HG03280 (cell line): Measurements from ENCODE around the gene CCNB2.

Source experiments
- ATAC-seq: cut with Tn5 transposase; IDR thresholded peaks from one replicate; pipeline ENCODE4 v1.9.1; 2021; ENCODE audit warnings: mild to moderate bottlenecking, moderate library complexity; ENCODE audit not compliant: unreplicated experiment

The CCNB2 gene

DNA sequence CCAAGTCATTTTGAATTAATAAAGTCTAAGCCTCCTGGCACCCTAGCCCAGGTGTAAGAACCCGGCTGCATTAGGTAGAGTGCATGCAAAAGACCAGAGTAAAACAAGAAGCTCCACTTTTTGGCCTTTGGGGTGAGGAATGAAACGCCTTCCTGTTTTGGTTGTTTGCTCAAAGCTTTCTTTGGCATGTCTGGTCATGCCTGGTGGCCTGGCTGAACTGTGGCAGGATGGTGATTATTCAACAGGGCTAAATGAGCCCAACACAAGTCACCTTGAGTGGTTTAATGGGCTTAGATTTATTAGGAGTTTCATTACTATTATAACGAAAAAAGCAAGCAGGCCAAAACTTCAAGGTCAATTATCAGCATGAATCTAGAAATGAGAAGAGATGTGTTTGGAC, 60.8 kb downstream of the CCNB2 start:
- ATAC-seq, result no peak

DNA sequence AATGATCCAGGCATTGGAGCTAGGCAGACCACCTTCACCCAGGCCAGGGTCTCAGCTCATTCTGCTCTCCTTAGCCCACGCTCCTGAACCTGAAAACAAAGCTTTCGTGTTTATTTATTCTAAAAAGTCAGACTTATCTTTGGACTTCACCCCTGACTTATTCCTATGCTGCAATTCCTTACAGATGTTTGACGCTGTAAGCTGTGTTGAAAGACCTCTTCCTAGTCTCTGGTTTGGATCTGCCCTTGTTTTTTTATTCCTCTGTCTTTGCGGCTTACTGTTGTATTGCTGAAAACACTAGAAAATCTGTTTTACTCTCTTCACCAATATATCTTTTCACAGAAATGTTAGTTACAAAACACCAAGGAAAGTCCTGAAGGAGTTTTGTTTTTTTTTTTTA, 61.2 kb downstream of the CCNB2 start:
- no peak for ATAC-seq

DNA sequence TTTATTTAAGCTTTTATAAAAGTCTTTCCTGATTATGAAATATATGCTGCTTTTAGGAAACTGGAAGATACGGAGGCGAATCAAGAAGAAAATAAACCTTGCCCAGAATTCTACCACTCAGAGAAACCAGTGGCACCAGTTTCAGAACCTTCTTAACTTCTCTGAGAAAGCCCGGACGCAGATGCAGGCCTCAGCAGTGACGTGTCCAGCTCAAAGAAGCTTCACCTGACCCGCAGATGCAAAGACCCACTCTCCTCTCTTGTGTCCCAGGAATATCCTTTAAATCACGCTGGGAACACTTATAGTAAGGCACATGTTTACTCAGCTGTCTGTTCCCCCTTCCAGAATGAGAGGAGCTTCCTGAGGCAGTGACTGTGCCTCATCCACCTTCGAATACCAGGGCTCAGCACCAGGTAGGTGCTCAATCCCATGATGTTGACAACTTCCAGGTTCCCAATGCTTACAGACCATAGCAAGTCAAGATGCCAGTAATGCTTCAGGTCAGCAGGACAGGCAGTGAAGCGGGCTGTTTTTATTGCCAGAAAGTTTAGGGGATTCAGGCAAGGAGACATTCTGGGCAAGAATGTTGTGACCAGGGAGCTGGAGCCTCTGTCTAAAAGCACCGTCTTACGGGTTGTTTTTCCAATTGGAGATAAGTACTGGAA, 61.8 kb downstream of the CCNB2 start:
- no peak for ATAC-seq

DNA sequence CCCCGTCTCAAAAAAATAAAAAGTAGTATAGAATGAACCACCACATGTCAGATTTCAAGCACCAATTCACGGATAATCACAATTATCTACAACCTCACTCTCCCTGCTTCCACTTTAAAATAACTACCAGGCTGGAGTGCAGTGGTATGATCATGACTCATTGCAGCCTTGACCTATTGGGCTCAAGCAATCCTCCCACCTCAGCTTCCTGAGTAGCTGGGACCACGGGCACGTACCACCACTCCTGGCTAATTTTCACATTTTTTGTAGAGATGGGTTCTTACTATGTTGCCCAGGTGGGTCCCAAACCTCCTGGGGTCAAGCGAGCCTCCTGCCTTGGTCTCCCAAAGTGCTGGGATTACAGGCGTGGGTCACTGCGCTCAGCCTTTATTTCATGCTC, 63.6 kb downstream of the CCNB2 start:
- ATAC-seq, result no peak

DNA sequence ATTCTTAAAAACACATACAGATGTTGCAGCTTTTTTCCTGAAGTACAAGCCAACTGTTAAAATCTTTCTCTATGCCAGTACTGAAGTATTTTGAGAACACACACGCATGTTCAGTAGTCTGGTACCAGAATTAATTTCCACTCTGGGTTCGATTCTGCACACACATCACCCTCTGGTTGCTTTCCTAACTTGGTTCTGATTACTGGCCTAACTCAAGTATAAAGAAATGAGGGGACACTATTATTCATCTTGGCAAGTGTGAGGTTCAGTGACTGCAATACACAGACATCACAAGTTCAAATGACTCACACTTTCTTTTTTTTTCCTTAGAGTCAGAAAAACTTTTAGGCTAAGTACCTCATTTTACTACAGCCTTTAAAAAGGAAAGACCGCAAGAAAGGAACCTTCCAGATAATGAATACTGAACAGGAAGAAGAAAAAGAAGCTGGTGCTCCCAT, 64.3 kb downstream of the CCNB2 start:
- ATAC-seq, result no peak

DNA sequence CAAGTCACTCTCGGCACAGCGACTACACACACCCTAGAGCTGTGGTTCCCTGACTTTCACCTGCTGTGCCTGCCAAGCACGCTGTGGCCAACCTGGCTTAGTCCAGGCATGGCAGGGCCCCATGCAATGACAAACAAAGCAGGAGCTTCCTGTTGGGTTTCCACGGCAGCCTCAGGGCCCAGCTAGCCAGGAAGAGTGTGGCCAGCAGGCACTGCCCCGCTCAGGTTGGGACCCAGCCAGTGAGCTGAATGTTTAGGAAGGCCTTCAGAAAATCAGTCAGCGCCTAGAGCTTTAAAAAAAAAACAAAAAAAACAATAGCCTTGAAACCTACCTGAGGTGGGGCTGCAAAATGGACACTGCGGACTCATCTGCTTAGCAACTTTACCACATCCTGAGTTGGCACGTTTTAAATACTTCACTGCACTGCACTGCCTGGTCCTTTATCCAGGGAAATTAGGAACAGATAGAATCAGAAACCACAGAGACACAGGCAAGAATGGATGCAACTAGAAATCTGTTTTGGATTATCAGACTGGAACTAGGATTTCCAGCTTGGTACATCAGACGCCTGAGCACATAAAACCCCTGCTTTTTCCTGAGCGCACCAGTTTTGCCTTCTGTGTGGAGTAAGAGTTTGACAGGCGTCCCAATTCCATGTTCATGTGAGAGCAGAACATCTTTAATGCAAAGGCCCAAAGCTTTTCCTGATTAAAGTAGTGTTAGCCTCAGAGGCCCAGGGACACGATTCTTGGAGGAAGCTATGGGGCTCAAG, 65.5 kb downstream of the CCNB2 start:
- no peak for ATAC-seq

DNA sequence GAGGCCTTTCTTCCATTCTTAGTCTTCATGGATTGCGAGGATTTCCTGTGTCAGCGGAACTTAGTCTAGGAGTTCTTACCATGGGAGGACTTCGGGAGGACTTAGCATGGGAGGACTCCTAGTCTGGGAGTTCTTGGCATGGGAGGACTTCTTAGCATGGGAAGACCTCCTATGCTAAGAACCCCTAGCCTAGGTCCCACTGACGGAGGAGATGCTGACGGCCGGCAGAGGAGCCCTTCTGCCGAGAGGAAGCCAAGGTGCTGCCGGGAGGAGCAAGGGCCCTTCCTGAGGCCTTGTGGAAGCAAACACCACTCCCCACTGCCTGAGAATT, 66.1 kb downstream of the CCNB2 start:
- no peak for ATAC-seq

DNA sequence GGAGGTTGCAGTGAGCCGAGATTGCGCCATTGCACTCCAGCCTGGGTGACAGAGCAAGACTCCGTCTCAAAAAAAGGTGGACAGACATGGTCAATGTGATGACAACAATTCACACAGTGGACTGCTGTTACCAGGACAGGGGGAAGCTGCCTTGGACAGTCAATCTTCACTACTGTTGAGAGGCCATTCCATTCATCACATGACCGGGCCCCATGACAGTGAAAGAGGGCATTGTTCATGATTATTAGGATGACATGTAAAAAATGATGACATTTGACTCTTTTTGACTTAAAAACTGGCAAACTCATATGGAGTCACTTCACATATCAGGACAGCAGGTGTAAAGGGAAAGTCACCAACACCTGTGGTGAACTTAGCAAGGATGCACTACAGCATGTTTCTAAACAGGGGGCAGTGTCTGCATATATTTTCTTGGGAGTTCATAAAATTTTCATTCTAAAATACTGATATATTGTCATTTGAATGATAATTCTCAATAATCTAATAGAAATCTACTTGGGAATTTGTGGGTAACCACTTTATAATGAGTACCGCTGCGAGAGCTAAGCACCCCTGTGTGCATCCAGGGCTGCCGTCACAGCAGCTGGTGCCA, 67.4 kb downstream of the CCNB2 start:
- no peak for ATAC-seq

DNA sequence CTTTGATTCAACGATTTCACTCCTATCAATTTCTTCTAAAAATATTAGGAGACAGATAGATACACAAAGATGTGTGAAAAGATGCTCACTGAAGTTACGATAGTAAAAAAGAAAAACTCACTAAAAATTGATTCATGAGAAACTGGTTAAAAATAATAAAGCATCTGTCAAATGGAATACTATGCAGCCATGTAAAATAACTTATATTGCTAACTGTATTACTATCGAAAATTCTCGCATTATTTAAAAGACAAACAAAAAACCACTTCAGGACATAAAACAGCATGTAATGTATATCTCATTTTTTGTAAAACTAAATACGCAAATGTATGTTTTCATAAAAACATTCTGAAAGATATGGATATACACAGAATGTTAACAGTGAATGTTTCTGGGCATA, 68.2 kb downstream of the CCNB2 start:
- ATAC-seq, result no peak

DNA sequence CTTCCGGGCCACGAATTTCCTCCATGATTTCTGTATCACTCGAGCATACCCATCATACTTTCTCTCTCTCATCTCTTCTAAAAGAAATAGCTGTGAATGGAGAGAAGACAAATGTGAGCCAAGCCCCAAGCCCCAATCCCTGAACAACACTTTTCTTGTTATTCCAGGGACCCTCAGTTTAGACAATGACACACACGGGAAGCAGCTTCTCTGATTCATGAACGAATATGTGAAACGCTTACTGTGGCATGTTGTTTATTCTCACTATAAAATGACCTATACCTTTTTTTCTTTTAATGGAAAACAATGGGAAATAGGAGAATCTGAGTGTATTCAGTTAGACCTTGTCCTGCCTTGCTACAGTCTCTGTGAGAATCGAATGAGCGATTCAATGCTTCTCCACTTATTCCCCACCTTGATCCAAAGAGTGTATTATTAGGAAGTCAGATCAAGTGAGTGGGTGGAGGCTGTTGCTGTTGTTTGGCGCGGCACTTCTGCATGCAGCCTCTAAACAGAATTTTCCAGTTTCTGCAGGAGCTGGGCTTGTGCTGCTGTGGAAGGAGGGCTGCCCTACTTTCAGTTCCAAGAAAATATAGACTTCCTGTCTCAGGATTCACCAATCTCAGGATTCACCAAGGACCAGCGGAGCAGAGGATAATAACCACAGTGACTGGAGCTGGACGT, 69.3 kb downstream of the CCNB2 start:
- no peak for ATAC-seq
